WI38 (cell line): ENCODE data around the gene CIRBP.

Experiments used
- H3K4me3 ChIP-seq: 2 replicates; pipeline ENCODE4 v1.5.1; 2011; ENCODE audit warnings: low read depth, mild to moderate bottlenecking, control low read depth, low read length
- CTCF ChIP-seq: IDR thresholded peaks from 2 replicates; pipeline ENCODE4 v1.5.1; 2012; ENCODE audit warnings: low read depth, mild to moderate bottlenecking, control low read depth, low read length

The CIRBP gene

GRCh38 chr19:1223018-1223855 is 45.9 kb upstream of the CIRBP start:
- peak; percentile 40 for TF ChIP-seq CTCF
- H3K4me3 ChIP-seq = no peak overlapping the region

GRCh38 chr19:1224047-1224825 is 44.9 kb upstream of the CIRBP start:
- H3K4me3 ChIP-seq = no peak overlapping the region
- TF ChIP-seq CTCF = no peak

GRCh38 chr19:1224847-1225246 is 44.3 kb upstream of the CIRBP start:
- no peak for TF ChIP-seq CTCF
- H3K4me3 ChIP-seq = no peak overlapping the region

DNA sequence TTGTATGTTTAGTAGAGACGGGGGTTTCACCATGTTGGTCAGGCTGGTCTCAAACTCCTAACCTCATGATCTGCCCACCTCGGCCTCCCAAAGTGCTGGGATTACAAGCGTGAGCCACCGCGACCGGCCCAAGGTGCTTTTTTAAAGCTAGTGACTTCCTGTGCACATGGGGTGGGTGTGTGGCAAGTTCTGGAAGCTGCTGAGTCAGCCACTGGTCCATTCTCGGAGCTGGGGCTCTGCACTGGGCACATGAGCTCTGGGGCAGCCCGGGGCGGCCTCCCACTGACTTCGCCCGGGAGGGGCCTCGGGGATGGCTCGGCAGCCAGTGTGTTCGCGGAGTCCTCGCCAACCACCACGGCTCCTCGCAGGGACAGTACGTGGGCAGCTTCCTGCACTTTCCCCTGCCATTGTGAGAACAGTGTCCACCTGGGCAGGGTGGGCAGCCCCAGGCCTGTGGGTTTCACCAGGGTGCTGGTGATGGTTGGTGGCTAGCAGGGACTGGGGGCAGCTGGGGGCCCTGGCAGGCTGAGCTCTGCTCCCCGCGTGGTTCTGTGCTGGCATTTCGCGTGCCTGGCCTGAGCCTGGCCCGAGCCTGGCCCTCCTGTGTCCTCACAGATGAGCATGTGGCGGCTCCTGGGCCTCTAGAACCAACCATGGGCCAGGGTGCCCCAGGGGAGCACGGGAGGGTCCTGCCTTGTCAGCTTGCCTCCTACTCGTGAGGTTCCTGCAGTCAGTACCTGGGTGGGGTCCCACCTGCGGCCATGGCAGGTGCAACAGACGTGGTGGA is 43.5 kb upstream of the CIRBP start:
- no peak for TF ChIP-seq CTCF
- H3K4me3 ChIP-seq = no peak overlapping the region

DNA sequence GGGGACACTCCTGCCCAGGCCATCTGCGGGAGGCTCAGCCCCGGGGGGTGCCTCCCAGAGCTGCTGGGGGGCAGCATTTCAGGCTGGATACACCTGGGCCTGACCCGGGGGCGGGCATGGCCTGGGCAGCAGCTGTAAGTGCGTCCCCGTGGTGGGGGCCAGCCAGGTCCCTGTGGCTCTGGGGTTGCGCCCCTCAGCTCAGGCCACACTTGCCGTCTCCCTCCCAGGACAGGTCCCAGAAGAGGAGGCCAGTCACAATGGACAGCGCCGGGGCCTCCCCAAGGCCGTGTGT is 43.0 kb upstream of the CIRBP start:
- TF ChIP-seq CTCF = no peak
- H3K4me3 ChIP-seq = no peak overlapping the region

DNA sequence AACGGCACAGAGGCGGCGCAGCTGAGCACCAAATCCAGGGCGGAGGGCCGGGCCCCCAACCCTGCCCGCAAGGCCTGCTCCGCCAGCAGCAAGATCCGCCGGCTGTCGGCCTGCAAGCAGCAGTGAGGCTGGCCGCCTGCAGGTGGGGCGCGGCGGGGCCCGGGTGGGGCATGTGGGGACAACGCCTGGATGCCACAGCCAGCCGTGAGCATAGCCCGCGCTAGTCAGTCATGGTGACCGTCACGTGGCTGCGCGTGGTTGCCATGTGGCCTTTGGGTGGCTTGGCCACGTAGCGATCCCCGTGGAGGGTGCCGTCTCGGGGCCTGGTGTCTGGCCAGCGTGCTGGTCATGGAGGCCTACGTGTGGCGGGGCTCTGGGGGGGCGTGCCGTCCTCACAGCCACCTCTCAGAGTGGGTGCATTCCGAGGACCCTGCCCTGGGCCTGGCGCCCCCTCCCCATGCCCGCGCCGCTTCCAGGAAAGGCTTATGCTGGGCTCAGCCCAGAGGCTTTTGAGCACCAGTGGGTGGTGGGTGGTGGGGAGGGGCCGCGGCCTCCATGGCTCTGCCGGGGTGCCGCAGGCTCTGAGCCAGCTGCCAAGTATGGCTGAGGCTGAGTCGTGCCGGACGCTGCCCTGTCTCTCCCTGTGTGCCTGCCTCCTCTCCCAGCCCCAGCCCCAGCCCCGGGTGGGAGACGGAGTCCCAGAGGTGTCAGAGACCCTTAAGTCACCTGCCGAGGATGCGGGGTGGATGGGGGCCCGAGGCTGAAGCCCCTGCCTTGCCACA is 42.4 kb upstream of the CIRBP start:
- no peak overlapping the region for H3K4me3 ChIP-seq
- no peak for TF ChIP-seq CTCF
